Ramos (cell line): Measurements from ENCODE around the gene LIMK2.
"Not testable (repeated sequence)": the region's sequence is repeated elsewhere in the genome, so short reads cannot be mapped to it uniquely, and the experiment has no call there.

Source experiments
- in situ Hi-C: fragments of 300-500 bp; cut with MboI; formaldehyde crosslinking; loops from one replicate; pipeline ENCODE4 v1.14.3; 2022; ENCODE audit warnings: low sequenced_read_pairs; ENCODE audit not compliant: unreplicated experiment

The LIMK2 gene

DNA sequence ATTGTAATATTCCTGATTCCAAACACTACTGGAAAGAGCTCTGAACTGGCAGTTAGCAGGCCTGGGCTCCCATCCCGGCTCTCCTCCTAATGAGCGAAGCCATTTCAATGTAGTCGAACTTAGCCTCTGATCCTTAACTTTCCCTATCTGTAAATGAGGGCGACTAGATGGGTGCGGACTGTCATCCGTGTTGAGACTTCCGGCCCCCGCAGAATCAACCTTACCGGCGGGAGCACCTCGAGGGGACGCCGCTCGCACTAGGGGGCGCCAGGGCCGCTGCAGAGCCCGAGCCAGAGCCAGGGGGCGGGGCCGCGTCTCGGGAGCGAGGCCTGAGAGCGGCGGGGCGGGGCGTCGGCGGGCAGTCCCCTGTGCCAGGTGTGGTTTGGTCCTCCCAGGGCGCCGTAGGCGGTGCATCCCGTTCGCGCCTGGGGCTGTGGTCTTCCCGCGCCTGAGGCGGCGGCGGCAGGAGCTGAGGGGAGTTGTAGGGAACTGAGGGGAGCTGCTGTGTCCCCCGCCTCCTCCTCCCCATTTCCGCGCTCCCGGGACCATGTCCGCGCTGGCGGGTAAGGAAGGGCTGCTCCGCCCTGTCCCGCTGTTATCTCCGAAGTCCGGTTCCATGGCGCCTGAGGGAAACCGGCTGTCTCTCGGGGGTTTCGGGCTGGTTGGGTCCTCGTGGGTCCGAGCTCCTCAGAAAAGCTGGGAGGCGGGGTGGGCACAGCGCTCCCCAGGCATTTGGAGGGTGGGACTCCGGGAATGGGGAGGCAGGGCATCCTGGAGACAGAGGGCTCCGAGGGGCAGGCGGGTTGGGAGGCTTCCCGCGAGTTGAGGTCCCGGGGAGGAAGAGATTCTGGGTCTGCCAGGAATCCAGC, at the start of gene LIMK2:
TSS of gene LIMK2 (plus strand) at position 437 of the 869 bp plus-strand sequence. CDS start at position 548, 111 bp downstream.
- in situ Hi-C loops: no loop called here

DNA sequence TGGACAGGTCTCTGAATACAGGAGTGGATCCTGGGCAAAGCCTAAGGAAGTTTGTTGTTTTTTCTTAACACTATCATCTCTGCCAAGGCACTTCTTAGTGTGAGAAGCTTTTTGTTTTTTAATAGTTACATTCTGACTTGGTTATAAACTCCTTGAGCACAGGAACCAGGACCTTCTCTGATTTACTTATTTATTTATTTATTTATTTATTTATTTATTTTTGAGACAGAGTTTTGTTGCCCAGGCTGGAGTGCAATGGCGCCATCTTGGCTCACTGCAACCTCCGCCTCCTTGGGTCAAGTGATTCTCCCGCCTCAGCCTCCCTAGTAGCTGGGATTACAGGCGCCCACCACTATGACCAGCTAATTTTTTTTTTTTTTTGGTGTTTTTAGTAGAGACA, 41.1 kb upstream of the LIMK2 start:
- in situ Hi-C loops: no loop called here

DNA sequence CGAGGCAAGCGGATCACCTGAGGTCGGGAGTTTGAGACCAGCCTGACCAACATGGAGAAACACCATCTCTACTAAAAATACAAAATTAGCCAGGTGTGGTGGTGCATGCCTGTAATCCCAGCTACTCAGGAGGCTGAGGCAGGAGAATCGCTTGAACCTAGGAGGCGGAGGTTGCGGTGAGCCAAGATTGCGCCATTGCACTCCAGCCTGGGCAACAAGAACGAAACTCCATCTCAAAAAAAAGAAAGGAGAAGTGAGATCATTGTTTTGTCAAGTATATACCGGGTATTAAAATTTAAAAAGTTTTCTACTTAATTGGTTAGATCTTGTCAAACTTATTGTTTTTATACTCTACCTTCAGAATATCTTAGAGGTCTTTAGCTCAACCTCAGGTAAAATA, 40.4 kb upstream of the LIMK2 start:
- in situ Hi-C loops: not testable (repeated sequence)

DNA sequence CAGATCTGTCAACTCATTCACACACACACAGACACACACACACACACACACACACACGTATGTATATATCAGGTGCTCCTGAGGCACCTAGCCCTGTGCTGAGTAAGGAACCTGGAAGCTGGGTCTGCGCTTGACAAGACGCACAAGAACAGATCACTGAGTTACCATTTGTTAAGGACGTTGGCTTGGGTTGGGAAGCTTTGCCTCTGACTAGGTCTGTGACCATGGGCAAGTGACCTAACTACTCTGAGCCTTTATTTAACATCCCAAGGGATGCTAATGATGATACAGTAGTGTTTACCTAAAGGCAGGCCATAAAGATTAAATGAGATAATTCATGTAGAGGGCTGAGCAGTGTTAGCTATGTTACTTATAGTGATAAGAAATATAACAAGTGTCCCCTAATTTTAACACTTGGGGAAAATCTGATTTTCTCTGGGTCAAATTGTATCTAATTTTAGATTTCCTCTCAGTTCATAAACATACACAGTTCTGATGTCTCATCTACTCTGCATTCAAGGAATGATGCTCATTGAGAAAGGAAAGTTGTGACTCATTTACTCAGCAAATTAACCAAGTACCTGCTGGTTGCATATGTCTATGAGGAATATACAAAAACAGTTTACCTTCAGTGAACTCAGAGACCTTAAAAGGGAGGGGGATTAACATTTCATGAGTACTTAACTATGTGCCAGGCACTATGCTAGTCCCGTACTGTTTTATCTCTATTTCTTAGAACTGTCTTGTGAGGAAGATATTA, 38.5 kb upstream of the LIMK2 start:
- in situ Hi-C loops: no loop called here

DNA sequence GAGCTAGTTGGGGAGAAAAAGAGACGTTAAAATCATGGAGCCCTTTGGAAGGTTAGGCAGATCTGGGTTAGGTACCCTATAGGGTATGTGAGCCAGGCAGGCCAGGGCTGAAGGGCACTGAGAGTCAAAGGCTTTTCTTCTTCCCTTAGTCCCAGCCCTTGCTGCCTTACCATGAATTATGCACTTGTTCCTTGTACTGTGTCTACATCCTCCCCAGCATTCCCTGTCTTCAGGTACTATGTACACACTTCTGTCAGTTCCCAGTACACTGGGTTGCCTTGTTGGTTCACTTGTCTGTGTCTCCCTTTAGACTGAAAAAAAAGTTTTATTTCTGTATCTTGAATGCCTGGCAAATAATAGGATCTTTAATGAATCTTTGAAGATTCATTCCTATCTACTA, 35.2 kb upstream of the LIMK2 start:
- in situ Hi-C loops: no loop called here

DNA sequence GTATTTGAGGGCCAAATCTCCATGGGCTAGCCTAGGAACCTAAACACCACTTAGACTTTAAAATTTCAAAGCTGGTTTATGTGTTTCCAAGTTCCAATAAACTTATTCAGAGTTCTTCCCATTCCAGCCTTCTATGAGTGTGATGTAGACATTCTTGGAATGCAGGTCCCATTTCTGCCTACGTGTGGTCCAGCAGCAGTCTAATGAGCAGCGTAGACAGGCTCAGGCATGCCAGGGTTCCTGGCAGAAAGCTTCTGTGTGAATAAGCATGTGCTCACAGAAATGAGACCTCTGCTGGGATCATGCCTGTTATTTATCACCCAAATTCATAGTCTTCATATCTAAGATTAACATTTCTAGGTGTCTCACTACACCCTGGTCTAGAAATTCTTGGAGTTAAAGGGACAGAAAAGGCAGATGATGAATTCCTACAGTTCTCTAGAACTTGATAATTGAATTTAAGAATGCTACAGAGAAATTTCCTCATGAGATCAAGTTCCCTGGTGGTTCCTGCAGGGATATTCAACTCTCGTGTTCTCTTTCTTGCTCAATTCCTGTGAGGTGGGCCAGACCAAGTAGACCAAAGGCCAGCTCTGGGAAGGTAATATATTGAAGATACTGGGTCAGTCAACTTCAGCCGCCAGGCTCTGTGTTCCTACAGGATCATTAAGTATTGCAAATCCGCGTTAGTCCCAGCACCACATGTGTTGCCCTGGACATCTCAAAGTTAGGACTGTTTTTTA, 34.5 kb upstream of the LIMK2 start:
- in situ Hi-C loops: no loop called here

DNA sequence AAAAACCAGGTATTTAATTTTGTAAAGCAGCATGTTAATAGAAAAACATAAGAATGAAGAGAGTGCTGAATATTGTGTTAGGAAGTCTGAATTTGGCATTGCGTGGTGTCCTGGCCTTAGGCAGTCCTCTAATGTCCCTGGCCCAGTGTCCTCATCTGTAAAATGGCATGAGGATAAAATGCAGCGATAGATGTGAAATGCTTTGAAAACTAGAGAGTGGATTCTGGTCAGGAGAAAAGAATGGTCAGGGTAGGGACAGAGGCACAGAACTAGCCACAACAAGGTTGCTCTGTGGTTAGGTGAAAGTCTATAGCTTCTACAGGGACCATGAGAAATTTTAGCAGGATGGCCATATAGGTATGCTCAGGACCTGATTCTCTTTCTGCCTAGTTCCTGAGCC, 33.2 kb upstream of the LIMK2 start:
- in situ Hi-C loops: no loop called here

DNA sequence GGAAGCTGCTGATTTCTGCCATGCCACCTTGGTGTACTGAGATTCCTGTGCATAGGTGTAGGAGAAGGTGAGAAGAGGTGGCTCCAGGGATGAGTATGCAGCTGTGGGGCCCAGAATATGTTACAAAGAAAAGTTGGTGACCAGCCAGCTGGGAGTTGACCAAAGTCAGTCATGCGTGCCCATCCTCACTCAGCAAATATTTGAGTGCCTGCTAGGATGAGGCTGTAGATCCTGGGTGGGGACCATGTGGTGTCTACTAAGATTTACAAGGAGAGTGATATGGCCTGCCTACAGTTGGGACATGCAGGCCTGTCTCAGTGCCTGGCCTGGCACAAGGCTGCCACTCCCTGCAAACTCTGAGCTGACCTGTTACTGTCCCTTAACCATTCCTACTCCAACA, 32.8 kb upstream of the LIMK2 start:
- in situ Hi-C loops: no loop called here

DNA sequence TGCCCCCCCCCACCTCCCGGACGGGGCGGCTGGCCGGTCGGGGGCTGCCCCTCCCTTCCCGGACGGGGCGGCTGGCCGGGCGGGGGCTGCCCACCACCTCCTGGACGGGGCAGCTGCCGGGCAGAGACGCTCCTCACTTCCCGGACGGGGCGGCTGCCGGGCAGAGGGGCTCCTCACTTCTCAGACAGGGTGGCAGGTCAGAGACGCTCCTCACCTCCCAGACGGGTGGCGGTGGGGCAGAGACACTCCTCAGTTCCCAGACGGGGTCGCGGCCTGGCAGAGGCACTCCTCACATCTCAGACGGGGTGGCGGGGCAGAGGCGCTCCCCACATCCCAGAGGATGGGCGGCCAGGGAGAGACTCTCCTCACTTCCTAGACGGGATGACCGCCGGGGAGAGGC, 28.1 kb upstream of the LIMK2 start:
- in situ Hi-C loops: no loop called here

DNA sequence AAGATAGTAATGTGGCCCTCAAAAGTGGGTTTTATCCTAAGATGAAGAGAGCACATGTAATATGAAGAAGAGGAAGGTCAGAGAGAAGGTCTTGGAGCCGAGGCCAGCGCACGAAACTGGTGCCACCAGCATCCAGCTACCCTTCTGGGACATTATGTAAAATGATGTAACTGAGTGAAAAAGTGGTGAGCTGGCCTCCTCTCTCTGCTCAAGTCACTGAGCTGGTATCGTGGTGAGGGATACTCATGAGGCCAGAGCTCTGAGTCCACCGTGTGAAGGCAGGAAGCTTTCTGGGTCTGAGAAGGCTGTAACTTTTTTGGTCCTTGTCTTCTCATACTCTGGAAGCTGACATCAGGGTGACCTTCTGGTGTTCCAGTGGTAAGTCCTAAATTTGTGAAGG, 27.0 kb upstream of the LIMK2 start:
- in situ Hi-C loops: no loop called here

DNA sequence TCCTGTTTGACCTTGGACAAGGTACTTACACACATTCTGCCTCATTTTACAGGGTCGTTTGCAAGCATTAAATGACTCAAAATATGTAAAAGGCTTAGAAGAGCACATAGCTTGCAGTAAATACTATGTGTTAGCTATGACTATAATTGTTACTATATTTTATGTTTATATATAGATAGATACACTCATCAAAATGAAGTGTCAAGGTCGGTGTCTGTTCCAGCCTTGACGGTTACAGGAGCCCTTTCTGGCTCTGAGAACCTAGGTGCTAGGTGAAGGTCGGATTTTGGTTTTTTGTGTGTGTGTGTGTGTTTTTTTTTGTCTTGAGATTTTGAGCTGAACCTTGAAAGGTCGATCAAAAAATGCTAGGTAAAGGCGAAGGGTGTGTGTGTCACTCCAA, 24.5 kb upstream of the LIMK2 start:
- in situ Hi-C loops: no loop called here

DNA sequence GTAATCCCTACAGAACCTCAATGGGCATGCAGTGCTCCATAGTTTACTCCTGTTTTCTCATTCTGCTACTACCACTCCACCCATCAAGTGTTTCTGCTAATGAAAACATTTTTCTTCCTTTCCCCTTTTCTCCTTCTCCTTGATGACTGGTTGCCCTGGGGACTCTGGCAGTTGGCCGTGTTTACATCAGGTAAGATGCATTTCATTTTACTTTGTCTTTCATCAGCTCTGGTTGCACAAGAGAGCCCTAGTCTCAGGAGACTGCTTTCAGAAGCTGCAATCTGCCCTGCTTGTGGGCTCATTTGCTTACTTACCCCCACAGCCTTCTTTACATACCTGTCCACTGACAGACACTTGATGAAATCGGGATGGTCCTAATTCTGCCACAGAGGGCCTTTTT, 19.6 kb upstream of the LIMK2 start:
- in situ Hi-C loops: no loop called here

DNA sequence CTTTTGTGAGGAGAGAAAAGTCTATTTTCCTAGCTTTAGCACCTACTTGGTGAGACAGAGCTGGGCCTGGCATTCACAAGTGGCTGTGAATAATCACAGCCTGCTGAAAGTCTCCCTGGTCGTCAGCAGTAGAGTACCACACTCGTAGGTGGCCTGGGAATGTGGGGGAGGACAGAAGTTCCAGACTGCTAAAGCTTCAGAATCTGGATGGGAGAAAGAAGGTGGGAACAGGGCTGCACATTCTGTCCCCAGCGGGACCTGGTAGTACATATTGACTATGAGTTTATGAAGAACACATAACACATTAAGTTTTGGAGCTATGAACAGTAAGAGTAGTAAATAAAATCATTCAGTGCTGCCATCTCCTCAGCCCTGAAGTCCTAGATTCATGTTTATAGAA, 19.0 kb upstream of the LIMK2 start:
- in situ Hi-C loops: no loop called here

DNA sequence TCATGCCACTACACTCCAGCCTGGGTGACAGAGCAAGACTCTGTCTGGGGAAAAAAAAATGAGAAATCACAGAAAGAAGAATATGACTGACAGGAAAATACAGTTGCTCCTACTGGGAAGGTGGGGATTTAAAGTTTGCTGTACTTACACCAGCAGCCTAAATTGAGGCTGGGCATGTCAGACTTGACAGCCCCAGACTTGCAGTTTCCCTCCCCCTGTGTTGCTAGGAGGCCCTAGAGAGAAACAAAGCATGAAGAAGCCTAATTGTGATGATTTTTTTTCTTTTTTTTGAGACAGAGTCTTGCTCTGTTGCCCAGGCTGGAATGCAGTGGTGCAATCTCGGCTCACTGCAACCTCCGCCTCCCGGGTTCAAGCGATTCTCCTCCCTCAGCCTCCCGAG, 17.4 kb upstream of the LIMK2 start:
- in situ Hi-C loops: not testable (repeated sequence)

DNA sequence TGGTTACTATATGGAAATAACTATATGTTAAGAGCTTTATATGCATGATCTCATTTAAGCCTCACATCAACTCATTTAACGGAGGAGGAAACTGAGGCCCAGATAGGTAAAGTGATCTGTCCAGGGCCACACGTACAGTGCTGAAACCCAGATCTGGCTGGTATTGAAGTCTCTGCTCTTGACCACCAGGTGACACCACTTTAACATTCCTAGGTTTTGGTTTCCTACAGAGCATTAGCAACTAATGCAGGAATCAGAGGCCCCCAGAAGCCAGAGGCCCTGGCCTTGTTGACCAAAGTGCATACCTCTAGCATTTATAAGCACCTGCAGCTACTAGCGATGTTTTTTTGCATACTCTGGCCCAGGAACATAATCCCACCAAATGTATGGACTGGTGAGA, 12.9 kb upstream of the LIMK2 start:
- in situ Hi-C loops: no loop called here

DNA sequence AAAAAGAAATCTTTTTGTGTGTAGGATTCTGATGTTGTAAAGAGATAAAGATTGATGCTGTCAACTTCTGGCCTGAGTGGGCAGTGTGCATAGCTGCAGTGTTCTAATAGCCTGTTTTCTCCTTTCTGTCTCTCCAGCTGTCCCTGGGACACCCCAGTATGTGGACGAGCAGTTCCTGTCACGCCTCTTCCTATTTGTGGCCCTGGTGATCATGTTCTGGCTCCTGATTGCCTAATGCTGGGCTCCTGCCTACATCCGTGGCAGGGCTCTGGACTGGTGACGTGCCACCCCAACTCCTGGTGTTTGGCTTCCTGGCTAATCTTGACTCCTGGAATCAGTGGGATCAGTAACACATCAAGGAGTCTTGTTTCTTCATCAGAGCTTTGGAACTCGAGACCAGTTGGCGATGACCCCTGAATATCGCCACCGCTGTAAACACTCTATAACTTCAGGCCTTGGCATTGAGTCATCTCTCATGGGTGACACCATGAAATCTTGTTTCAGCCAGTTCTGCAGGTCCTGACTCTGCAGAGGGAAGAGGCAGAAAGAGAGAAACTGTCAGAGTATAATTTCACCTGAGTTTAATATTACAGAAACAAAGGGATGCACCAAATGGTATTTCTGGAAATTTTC, 7.6 kb upstream of the LIMK2 start:
- in situ Hi-C loops: not testable (repeated sequence)

DNA sequence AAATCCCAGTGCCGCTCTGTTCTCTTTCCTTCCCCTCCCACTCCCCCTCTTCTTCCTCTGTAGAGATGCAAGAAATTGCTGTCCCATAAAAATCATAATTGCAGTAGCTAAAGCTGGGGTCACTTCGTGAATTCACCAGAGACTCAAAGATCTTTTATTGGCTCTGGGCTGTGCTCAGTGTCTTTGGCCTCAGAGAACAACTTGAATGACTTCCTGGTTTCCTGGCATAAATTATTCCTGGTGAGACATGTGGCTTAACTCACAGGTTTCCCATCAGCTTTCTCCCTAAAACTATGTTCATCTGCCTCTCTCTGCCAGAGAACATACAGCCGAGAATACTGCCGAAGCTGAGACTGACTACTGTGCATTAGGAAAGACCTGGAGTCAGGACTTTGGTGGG, 7.0 kb upstream of the LIMK2 start:
- in situ Hi-C loops: not testable (repeated sequence)

DNA sequence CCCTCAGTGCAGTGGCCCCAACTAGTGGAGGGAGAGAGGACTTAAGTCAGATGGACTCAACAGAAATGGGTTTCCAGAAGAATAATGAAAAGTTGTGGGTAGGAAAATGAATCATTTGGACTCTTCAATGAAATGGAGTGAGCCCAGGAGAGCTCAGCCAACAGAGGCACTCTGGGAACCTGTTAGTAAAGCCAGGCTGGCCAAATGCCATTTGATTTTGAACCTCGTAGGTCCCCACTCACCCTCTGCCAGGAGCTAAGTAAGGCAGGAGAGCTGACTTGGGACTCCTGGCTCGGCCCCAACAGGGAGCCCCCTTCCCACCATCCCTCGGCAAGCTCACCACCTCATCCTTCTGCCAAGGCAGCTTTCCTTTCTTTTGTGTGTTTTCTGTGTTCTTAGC, 5.6 kb upstream of the LIMK2 start:
- in situ Hi-C loops: not testable (repeated sequence)

DNA sequence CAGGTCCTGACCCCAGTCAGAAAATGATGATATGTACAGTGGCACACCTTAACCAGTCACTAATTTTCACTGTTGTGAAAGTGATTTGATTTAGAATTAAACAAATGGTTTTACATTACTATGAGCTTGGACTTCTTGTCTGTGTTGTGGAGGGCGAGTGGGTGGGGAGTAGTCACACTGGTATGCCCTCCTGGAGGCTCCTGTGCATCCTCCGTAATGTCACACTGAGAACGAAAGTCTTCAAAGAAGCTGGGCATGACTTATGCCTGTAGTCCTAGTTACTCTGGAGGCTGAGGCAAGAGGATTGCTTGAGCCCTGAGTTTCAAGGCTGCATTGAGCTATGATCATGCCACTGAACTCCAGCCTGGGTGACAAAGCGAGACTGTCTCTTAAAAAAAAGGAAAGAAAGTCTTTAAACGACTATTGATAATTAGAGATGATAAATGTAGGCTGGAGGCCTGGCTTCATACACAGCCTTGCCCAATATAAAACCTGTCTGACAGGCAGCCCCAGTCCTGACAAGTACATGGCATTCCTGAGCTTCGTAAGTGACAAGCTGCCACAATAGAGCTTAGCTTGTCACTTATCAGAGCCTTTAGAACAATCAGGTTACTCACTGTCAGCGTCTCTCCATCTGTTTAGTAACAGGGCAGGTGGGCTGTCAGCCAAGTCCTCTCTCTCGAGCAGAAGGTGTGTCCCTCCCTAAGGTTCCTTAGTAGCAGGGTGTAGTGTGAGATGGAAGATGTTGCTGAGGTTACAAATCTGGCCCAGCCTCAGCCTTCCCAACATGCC, 5.0 kb upstream of the LIMK2 start:
- in situ Hi-C loops: no loop called here
